GM18520 (cell line): ENCODE data around the gene AGT.

Source experiments
- ATAC-seq: cut with Tn5 transposase; IDR thresholded peaks from one replicate; pipeline ENCODE4 v1.9.1; 2021; ENCODE audit not compliant: unreplicated experiment

The AGT gene

GRCh38 chr1:230713915-230714764 is at the start of gene AGT:
TSS of gene AGT (minus strand) at chr1:230714122. CDS start at chr1:230710823, 3,299 bp downstream.
- no peak for ATAC-seq

GRCh38 chr1:230761443-230762167 is 47.7 kb upstream of the AGT start:
- no peak for ATAC-seq

DNA sequence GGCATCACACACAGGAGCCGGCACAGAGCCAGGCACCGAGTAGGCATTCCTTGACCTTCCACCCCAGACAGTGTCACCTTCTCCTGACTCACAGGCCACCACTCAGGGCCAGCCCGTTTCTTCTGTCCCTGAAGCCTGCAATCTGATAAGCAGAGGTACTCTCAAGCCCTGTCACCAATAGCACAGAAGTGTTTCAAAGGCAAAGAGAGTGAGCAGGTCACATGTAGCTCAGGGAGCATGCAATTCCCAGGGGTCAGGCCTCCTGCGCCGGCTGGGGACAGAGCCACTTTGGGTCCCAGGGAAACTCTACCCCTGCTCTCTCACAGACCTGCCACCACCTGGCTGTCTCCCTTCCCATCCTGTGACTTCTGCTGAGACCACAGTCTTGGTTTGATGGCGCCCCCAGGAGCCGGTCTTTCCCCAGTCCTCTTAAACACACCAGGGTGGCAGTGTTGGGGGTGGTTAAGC is 46.5 kb upstream of the AGT start:
- ATAC-seq: no peak

DNA sequence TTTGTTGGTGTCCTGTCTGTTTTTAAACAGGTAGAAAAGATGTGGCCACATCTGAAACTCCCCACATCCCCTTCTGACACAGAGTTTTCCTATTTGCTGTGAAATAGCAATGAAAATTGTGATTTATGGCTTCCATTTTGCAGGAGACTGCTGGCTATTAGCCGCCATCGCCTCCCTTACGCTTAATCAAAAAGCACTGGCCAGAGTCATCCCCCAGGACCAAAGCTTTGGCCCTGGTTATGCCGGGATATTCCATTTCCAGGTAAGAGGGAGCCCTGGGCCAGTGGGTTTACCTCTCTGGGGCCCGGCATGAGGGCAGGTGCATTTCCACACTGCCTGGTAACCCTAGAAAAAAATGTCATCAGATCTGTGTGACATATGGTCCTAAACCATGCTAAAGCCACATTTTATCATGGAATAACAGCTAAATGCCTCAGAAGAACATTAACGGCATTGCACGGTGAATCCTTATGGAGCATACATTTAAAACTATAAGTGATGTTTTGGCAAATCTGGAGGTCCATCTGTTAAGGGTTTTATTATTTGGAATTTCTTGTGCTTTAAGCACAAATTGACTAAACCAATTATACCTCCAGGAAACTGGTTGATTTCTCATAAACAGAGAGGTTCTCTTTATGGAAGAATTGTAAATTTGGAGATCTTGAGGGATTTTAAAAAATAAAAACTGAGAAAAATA is 45.6 kb upstream of the AGT start:
- ATAC-seq: no peak

- ATAC-seq: no peak
Measured at GRCh38 chr1:230758709-230759368, 44.9 kb upstream of the AGT start.

DNA sequence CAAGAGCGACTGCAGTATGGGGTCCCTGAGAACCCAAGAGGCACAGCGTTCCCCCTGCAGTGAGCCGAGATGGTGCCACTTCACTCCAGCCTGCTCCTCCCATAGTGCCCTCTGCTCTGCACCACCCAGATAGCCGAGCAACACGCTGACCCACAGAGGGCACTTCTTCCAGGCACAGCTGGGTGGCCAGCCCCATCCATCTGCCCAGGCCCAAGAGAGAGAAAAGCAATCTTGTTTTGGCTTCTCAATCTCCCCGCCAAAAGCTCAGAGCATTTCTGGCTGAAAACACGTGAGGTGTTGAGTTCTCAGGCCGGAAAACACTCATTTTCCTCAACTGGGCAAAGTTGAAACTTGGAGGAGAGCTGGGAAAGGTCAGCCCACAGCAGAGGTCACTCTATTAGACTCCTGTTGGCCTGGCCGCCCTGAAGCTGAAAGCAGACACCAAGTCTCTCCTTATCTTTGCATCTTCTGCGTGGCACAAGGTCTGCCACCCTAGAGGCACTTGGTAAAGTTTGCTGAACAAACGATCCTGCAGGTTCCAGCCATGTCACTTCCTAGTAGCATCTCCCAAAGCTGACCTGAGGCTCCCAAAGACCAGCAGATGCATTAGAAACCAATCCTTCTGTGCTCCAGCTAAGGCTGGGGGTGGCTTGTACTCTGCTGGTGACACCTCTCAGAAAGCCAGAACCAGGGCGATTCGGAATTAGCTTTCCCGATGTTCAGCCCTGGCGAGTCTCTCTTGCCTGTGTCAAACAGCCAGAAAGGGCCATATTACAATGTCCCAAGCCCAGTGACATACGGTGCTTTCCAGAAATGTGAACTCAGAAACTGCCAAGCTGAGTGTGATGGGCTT is 44.2 kb upstream of the AGT start:
- ATAC-seq: no peak

DNA sequence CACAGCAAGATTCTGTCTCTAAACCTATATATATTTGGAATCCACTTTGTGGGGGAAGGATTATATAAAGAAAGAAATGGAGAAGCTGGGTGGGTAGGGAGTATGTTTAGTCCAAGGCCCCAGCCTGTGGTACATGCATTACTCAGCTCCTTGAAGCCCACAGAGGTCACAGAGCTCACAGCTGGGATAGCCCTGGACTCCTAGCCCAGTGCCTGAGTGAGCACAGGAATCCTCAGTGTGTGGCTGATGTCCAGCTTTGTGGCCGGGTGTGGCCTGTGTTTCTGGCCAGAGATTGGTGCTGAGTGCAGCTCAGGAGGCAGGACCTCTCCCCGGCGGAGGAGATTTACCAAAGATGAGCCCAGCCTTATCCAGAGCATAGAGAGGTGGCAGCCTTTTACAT is 40.9 kb upstream of the AGT start:
- no peak for ATAC-seq

- no peak for ATAC-seq
Measured at GRCh38 chr1:230753586-230754251, 39.8 kb upstream of the AGT start.

DNA sequence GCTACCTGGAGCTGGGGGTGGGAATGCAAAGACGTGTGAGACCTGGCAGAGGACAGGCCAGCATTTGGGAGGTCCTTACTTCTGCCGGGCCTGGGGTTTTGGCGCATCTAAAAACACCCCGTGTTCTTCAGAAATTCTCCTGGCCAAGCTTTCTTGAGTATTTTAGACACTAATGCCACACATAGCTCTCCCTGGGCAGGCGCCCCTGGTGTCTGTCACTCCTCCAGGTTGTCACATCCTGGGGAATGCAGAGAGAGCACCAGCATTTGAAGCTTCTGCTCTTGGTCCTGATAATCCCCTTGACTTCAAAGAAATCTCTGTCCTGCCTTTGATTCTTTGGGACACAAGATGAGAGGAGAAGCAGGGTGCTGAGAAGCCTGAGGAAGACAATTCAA is 39.3 kb upstream of the AGT start:
- ATAC-seq: no peak

DNA sequence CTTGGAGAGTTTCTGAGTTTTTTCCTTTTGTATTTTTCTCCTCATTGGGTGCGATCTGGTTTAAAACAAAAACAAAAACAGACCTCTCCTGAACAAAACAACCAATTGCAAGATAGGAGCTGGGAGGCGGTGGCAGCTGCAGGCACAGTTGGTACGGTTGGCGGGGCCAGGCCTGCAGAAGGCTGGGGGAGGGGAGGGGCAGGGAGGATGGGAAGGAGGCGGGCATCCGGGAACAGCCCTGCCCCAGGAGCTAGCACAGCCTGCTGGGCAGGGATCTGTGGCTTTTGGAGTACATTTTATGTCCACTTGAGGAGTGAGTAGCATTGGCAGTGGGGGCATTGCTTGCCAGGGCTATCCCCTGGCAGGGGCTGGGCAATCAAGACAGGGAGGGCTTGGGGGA is 38.5 kb upstream of the AGT start:
- no peak for ATAC-seq

DNA sequence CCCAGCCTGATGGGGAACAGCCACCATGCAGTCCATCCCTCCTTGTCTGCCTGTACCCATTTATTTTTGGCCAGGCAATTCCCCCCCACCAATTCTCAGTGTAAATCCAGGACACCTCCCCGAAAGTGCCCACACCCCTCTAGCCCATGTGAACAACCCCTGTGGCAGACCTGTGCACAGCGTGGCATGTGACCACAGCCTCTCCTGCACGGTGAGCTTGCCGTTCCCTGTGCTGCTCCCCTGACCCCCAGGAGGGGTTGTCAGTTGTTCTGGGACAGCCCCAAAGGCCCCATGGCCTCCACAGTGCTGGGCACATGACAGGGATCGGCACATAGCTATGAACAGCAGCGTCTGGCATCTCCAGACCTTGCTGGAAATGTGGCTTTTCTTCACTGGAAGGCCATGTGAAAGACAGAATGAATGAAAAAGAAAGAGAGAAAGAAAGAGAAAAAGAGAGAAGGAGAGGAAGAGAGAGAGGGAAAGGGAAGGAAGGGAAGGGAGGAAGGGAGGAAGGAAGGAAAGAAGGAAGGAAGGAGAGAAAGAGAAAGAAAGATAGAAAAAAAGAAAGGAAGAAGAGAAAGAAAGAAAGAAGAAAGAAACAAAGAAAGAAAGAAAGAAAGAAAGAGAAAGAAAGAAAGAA is 37.2 kb upstream of the AGT start:
- no peak for ATAC-seq

GRCh38 chr1:230750576-230750975 is 36.7 kb upstream of the AGT start:
- ATAC-seq: no peak

DNA sequence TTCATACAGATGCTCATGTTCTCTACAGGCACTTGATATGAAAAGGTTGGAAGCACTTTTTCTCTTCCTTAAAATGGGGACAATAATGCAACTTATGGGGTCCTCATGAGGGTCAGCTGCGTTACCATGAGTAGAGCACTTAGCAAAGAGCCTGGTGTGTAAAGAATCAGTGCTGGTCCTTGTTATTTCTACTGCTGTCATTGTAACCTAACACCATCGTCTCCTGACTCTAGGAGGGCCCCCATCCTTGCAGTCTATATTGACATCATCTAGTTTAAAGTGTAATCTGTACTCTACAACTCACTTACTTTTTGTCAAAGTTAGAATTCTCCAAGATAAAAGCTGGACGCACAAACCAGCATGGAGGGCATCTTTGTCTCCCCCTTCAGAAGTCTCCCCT is 35.7 kb upstream of the AGT start:
- no peak for ATAC-seq

- no peak for ATAC-seq
Measured at GRCh38 chr1:230749150-230749549, 35.2 kb upstream of the AGT start.

DNA sequence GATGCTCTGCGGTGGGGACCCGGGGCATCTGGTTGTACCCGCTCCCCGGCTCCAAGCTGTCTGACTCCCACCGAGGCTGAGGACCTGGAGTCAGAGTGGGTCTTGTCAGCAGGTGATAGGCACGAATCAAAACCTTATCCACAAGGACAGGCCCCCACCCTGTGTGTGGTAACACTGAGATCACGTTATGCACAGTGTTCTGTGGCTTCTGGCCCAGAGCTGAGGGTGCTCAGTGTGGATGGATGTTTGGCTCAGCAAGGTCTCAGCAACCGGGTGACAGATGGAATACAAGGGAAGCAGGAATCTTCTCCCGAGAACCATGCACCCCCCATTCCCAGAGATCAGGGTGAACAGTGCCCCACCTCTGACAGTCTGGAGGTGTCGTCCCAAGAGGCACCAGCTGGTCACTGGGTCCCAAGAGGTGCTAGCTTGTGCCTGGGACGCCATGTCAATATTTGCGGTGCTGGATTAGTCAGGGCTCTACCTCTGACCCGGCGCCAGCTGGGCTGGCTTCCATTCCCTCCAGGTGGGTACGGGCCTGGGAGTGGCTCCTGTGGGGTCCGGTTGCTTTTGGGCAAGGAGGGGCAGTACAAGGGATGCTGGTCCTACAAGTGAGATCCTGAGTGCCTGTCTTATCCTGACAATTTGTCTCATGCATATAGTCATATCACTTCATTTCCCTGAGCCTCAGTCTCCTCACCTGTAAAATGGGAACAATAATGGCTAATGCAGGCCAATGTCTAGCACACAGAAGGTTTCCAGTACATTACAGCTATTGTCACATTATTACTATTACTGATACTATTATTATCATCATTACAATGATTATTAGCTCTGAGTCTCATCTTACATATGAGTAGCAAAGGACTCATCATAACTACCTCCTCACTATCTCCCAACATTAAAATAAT is 34.2 kb upstream of the AGT start:
- no peak for ATAC-seq

GRCh38 chr1:230747127-230747730 is 33.3 kb upstream of the AGT start, which contains the start of gene CAPN9:
TSS of gene CAPN9 (plus strand) at chr1:230747388. CDS start at chr1:230747497, 109 bp downstream.
- no peak for ATAC-seq

DNA sequence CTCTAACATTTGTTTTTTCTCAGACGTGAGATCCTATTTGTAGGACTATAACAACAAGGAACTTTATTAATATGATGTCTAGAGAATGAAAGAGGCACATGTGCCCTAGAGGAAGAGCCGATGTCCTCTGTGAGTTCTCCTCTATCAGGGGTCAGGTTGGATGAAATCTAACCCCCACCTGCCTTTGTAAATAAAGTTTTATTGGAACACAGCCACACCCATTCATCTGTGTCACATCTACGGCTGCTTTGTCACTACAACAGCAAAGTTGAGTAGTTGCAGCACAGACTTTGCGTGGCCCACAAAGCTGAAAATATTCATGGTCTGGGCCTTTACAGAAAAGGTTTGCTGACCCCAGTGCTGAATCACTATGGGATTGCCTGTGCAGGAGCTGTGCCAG is 32.7 kb upstream of the AGT start:
- ATAC-seq: no peak

DNA sequence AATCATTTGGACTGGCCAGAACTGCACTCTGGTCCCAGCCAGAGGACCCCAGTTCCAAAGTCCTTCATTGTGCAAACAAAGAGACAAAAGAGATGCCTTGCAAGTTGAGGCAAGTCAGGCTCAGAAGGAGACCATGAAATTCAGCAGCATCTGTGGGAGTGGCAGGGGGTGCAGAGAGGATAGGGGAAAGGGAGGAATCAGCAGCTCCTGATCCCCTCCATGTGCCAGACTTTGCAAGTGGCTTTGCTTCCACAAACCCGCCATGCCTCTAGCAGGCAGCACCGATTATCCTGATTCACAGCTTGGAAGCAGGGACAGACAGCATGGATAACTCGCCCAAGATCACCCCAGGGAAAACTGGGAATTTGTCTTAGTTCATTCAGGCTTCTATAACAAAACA is 31.1 kb upstream of the AGT start:
- no peak for ATAC-seq
